GM12875 (cell line): ENCODE results near the gene FRY.

Experiments used
- H3K4me3 ChIP-seq: one replicate; pipeline ENCODE4 v1.5.1; 2011; ENCODE audit warnings: low read depth, low read length, control low read depth
- TF ChIP-seq, protein P1 (sequence below): IDR thresholded peaks from 2 replicates; pipeline ENCODE4 v1.5.1; 2011; ENCODE audit warnings: low read depth, mild to moderate bottlenecking, control low read depth, inconsistent platforms, low read length, moderate library complexity, borderline replicate concordance; ENCODE audit not compliant: insufficient read depth

The FRY gene

DNA sequence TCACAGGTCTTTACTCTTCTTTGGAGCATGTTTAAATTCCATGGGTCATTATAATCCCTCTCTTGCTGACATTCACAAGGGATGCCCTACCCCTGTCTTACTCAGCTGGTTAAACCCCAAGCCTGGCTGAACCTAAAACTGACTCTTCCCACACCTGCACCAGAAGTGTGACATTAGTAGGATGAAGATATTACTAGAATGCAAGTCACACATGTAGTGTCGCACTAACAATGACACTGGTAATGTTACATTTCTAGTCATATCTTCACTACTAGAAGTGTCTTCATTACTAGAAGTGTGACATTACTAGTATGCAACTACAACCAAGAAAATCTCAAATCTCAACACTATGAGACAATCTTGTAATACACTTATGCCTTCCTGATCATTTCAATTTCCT lies 269.3 kb downstream of the FRY start:
- no peak overlapping the region for H3K4me3 ChIP-seq
- TF ChIP-seq, protein P1, sequence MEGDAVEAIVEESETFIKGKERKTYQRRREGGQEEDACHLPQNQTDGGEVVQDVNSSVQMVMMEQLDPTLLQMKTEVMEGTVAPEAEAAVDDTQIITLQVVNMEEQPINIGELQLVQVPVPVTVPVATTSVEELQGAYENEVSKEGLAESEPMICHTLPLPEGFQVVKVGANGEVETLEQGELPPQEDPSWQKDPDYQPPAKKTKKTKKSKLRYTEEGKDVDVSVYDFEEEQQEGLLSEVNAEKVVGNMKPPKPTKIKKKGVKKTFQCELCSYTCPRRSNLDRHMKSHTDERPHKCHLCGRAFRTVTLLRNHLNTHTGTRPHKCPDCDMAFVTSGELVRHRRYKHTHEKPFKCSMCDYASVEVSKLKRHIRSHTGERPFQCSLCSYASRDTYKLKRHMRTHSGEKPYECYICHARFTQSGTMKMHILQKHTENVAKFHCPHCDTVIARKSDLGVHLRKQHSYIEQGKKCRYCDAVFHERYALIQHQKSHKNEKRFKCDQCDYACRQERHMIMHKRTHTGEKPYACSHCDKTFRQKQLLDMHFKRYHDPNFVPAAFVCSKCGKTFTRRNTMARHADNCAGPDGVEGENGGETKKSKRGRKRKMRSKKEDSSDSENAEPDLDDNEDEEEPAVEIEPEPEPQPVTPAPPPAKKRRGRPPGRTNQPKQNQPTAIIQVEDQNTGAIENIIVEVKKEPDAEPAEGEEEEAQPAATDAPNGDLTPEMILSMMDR: no peak

- H3K4me3 ChIP-seq: no peak overlapping the region
- TF ChIP-seq, protein P1: no peak
These were observed 270.9 kb downstream of the FRY start for GRCh38 chr13:32302461-32302860.

GRCh38 chr13:32305646-32306045 lies 274.1 kb downstream of the FRY start:
- TF ChIP-seq, protein P1: no peak

DNA sequence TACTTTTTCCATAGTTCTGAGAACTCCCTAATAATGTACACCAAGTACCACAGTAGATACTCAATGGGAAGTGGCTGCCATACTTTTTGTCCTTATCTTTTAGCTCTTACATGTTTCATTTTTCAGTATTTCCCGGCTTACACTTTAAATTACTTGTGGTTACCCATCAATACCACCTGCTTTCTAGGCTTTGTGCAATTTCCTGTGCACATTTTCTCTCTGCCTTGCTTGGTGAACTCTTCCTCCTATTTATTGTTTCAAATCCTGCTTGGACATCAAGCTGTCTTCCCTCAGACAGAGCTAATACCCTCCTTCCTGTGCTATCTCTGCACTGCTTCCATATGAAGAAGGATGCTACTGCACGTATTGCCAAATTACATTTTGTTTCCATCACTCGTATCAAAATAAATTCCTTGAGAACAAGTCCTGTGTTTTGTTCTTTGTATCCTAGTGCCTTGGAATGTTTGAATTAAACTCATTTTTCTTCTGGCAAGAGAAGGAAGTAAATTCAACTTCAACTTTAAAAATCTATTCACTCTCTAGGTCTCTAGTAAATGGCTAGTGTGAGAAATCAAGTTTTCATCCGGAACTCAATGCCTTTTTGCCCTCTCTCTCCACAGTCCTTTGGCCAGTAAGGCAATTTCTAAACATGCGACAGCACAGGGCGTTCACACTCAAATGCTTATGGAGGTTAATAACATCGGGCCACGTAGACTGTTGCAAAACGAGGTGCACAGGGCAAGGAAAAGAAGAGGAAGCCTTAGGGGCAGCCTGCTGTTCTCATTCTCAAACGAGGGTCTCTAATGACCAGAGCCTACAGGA lies 277.9 kb downstream of the FRY start:
- TF ChIP-seq, protein P1: no peak
- no peak overlapping the region for H3K4me3 ChIP-seq

More at GRCh38 chr13:32305646-32306045, 274.1 kb downstream of the FRY start:
- no peak overlapping the region for H3K4me3 ChIP-seq

- H3K4me3 ChIP-seq: no peak overlapping the region
- TF ChIP-seq, protein P1: peak; percentile 44; the same call in 1 of the 2 replicates
These were observed 278.6 kb downstream of the FRY start for GRCh38 chr13:32310134-32310706.

DNA sequence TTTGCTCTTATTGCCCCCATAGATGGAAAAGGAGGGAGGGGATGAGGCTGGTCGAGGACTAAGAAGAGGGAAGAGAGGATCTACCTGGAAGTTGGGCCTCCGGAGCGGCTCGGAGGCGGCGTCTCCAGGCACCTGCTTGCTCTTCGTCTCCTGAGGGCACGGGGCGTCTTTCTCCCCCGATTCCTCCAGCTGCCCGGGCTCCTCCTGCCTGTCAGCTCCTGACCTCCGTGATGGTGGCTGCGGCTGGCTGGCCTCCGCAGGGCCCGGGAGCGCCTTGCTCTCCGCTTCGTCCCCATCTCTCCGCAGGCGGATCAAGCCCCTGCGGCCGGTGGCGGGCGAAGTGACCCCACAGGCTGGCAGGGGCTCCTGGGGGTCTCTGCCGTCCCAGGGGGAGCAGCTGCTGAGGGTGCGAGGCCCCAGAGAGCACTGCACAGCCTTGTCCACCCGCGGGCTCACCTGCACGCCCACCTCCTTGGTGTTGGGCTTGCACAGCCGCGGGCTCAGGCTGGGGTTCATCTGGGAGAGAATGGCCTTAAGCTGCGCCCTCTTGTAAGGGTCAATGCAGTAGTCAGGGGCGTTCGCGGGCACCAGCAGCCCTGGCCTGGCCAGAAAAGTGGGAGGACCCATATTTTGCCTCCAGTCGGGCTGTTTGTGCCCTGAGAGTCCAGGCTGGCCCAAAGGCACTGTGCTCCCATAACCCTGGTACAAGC lies 279.8 kb downstream of the FRY start:
- H3K4me3 ChIP-seq: no peak overlapping the region
- TF ChIP-seq, protein P1: no peak
